Loucy (cell line): Measurements from ENCODE around the gene C17orf67.

Source experiments
- H2AFZ ChIP-seq: fragments of 200-600 bp; sonication (generic); 2 replicates; pipeline ENCODE4 v1.6.0; 2016; ENCODE audit warnings: antibody characterized with exemption, mild to moderate bottlenecking, low read length, moderate library complexity
- H3F3A ChIP-seq: fragments of 200-600 bp; 2 replicates; pipeline ENCODE4 v1.6.0; 2016; ENCODE audit warnings: antibody characterized with exemption, low read depth, mild to moderate bottlenecking
- H3K27me3 ChIP-seq: fragments of 200-600 bp; sonication (generic); 2 replicates; pipeline ENCODE4 v1.6.1; 2014; ENCODE audit warnings: low read length, mild to moderate bottlenecking; ENCODE audit not compliant: insufficient read depth, poor library complexity, severe bottlenecking
- H3K36me3 ChIP-seq: fragments of 200-600 bp; sonication (generic); 2 replicates; pipeline ENCODE4 v1.6.1; 2016; ENCODE audit warnings: low read length; ENCODE audit not compliant: insufficient read depth
- H3K4me1 ChIP-seq: fragments of 200-600 bp; sonication (generic); 2 replicates; pipeline ENCODE4 v1.5.1; 2014; ENCODE audit warnings: low read length, mild to moderate bottlenecking; ENCODE audit not compliant: insufficient read depth, poor library complexity, severe bottlenecking
- H3K4me2 ChIP-seq: fragments of 200-600 bp; sonication (generic); 2 replicates; pipeline ENCODE4 v1.6.0; 2014; ENCODE audit warnings: antibody characterized with exemption, low read length, low read depth, mild to moderate bottlenecking; ENCODE audit not compliant: poor library complexity, severe bottlenecking
- H3K4me3 ChIP-seq: fragments of 200-600 bp; sonication (generic); 2 replicates; pipeline ENCODE4 v1.5.1; 2014; ENCODE audit warnings: low read length, mild to moderate bottlenecking, mixed read lengths; ENCODE audit not compliant: poor library complexity, severe bottlenecking
- H3K79me2 ChIP-seq: fragments of 200-600 bp; sonication (generic); 2 replicates; pipeline ENCODE4 v1.6.1; 2014; ENCODE audit warnings: low read length; ENCODE audit not compliant: insufficient read depth
- H3K9ac ChIP-seq: fragments of 200-600 bp; sonication (generic); 2 replicates; pipeline ENCODE4 v1.6.0; 2014; ENCODE audit warnings: mild to moderate bottlenecking, low read depth, low read length, moderate library complexity; ENCODE audit not compliant: poor library complexity, severe bottlenecking
- H3K9me2 ChIP-seq: fragments of 200-600 bp; sonication (generic); replicated peaks from 2 replicates; pipeline ENCODE4 v1.6.1; 2016; ENCODE audit warnings: low read depth, low read length, mixed read lengths
- H3K9me3 ChIP-seq: fragments of 200-600 bp; sonication (generic); 2 replicates; pipeline ENCODE4 v1.6.1; 2014; ENCODE audit warnings: mild to moderate bottlenecking, antibody characterized with exemption, low read length, low read depth; ENCODE audit not compliant: insufficient read depth
- H4K20me1 ChIP-seq: fragments of 200-600 bp; sonication (generic); 2 replicates; pipeline ENCODE4 v1.6.0; 2014; ENCODE audit warnings: antibody characterized with exemption, low read length, mild to moderate bottlenecking; ENCODE audit not compliant: insufficient read depth, poor library complexity, severe bottlenecking
- CTCF ChIP-seq: fragments of 200-600 bp; sonication (generic); conservative IDR thresholded peaks from 2 replicates; pipeline ENCODE4 v1.5.1; 2014; ENCODE audit warnings: mild to moderate bottlenecking, antibody characterized with exemption, low read length
- EZH2phosphoT487 ChIP-seq: fragments of 200-600 bp; IDR thresholded peaks from 2 replicates; pipeline ENCODE4 v1.6.1; 2018; ENCODE audit warnings: antibody characterized with exemption, mild to moderate bottlenecking, moderate library complexity, borderline replicate concordance

C17orf67 gene

GRCh38 chr17:56803071-56803470 is 30.6 kb downstream of the C17orf67 start:
- Histone ChIP-seq H2AFZ (no peak overlapping the region), H3K4me3 (no peak overlapping the region), H3K4me2 (no peak overlapping the region), H3K9me2 (no peaks in the 10 kb centered on the region), H3K27me3 (no peaks in the 10 kb centered on the region), H3K79me2 (no peaks in the 10 kb centered on the region), H3K9ac (no peak overlapping the region), H3F3A (no peaks in the 10 kb centered on the region), H3K36me3 (no peaks in the 10 kb centered on the region), H3K4me1 (peaks cover 30% of the 10 kb centered on the region), H3K9me3 (no peaks in the 10 kb centered on the region), H4K20me1 (no peaks in the 10 kb centered on the region)
- TF ChIP-seq EZH2phosphoT487 (no peak), CTCF (no peak)

GRCh38 chr17:56801459-56802178 is 32.1 kb downstream of the C17orf67 start:
- Histone ChIP-seq H2AFZ (no peak overlapping the region), H3K4me2 (no peak overlapping the region), H3K9me2 (no peaks in the 10 kb centered on the region), H3K79me2 (no peaks in the 10 kb centered on the region), H3K36me3 (no peaks in the 10 kb centered on the region), H3K9me3 (no peaks in the 10 kb centered on the region), H3F3A (no peaks in the 10 kb centered on the region), H3K9ac (no peak overlapping the region), H3K4me1 (peaks cover 34% of the 10 kb centered on the region), H3K27me3 (no peaks in the 10 kb centered on the region), H3K4me3 (no peak overlapping the region), H4K20me1 (no peaks in the 10 kb centered on the region)
- TF ChIP-seq CTCF, result no peak
- no peak for TF ChIP-seq EZH2phosphoT487

DNA sequence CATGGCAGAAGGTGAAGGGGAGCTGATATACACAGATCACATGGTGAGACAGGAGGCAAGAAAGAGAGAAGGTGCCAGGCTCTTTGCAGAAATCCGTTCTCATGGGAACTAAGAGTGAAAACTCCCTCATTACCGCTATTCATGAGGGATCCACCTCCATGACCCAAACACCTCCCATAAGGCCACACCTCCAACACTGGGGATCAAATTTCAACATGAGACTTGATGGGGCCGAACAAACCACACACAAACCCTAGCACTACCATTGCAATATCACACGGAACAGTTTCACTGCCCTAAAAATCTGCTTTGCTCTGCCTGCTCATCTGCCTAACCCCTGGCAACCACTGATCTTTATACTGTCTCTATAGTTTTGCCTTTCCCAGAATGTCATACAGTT is 34.8 kb downstream of the C17orf67 start:
- Histone ChIP-seq H4K20me1 (no peaks in the 10 kb centered on the region), H3F3A (no peaks in the 10 kb centered on the region), H3K4me2 (peak overlapping the region; percentile 69), H3K36me3 (no peaks in the 10 kb centered on the region), H3K9me3 (no peaks in the 10 kb centered on the region), H3K9ac (peak overlapping the region; percentile 39), H3K4me1 (peaks cover 35% of the 10 kb centered on the region), H3K27me3 (no peaks in the 10 kb centered on the region), H3K4me3 (peak overlapping the region; percentile 44), H3K9me2 (no peaks in the 10 kb centered on the region), H2AFZ (peak overlapping the region; percentile 6), H3K79me2 (no peaks in the 10 kb centered on the region)
- TF ChIP-seq CTCF (no peak), EZH2phosphoT487 (no peak)
